ENCODE data around the gene KCNQ1.

The KCNQ1 gene

GRCh38 chr11:2789791-2790567 is 345.2 kb downstream of the KCNQ1 start:
- DNase-seq = peak in 1 of 2 donors; percentile 10

- peak in 1 of 2 donors; percentile 7 for DNase-seq
These were observed 345.7 kb downstream of the KCNQ1 start for GRCh38 chr11:2790568-2790921.

GRCh38 chr11:2791139-2791520 is 346.3 kb downstream of the KCNQ1 start:
- no peak for DNase-seq

GRCh38 chr11:2791521-2792380 is 346.9 kb downstream of the KCNQ1 start:
- peak; percentile 13 to 31 for DNase-seq

GRCh38 chr11:2792381-2793250 is 347.8 kb downstream of the KCNQ1 start:
- DNase-seq = no peak

- DNase-seq = no peak
These were observed 348.9 kb downstream of the KCNQ1 start for GRCh38 chr11:2793701-2794045.

- no peak for DNase-seq
These were observed 349.5 kb downstream of the KCNQ1 start for GRCh38 chr11:2794046-2794967.

- no peak for DNase-seq
These were observed 350.1 kb downstream of the KCNQ1 start for GRCh38 chr11:2794968-2795322.

- no peak for DNase-seq
These were observed 350.7 kb downstream of the KCNQ1 start for GRCh38 chr11:2795491-2795991.

- no peak for DNase-seq
These were observed 351.3 kb downstream of the KCNQ1 start for GRCh38 chr11:2796091-2796490.

- DNase-seq = no peak
These were observed 351.8 kb downstream of the KCNQ1 start for GRCh38 chr11:2796508-2797113.

GRCh38 chr11:2797121-2797711 is 352.4 kb downstream of the KCNQ1 start:
- no peak for DNase-seq

- DNase-seq = peak in 1 of 2 donors; percentile 4
These were observed 353.0 kb downstream of the KCNQ1 start for GRCh38 chr11:2797741-2798361.

GRCh38 chr11:2798951-2799761 is 354.3 kb downstream of the KCNQ1 start:
- DNase-seq = no peak

GRCh38 chr11:2799881-2800654 is 355.3 kb downstream of the KCNQ1 start:
- no peak for DNase-seq

GRCh38 chr11:2800655-2801531 is 356.1 kb downstream of the KCNQ1 start:
- DNase-seq = peak in 1 of 2 donors; percentile 6

- peak in 1 of 2 donors; percentile 10 for DNase-seq
These were observed 357.0 kb downstream of the KCNQ1 start for GRCh38 chr11:2801711-2802388.

All from CD4-positive, alpha-beta T cell treated with Interleukin-4 for 1 hour (primary cell).